GM21737 (cell line): ENCODE data around the gene G6PC3.
A peak's percentile ranks its signal among the peaks of the same experiment; 100 is the strongest.
"Not testable (repeated sequence)": the region's sequence is repeated elsewhere in the genome, so short reads cannot be mapped to it uniquely, and the experiment has no call there.

Experiments
- ATAC-seq: cut with Tn5 transposase; IDR thresholded peaks from one replicate; pipeline ENCODE4 v1.9.1; 2021; ENCODE audit warnings: mild to moderate bottlenecking, moderate library complexity; ENCODE audit not compliant: unreplicated experiment

Gene G6PC3

GRCh38 chr17:44105941-44106340 is 35.4 kb downstream of the G6PC3 start:
- ATAC-seq, result no peak

- ATAC-seq, result no peak
These were observed 36.3 kb downstream of the G6PC3 start for GRCh38 chr17:44106801-44107200.

- no peak for ATAC-seq
These were observed 38.1 kb downstream of the G6PC3 start for GRCh38 chr17:44108440-44109311.

GRCh38 chr17:44109312-44109630 is 38.7 kb downstream of the G6PC3 start:
- ATAC-seq, result no peak

- ATAC-seq, result no peak
These were observed 39.6 kb downstream of the G6PC3 start for GRCh38 chr17:44110011-44110686.

- peak; percentile 66 for ATAC-seq
These were observed 40.5 kb downstream of the G6PC3 start for GRCh38 chr17:44110823-44111633.

- no peak for ATAC-seq
These were observed 41.2 kb downstream of the G6PC3 start for GRCh38 chr17:44111777-44112176.

GRCh38 chr17:44112284-44113280 is 42.0 kb downstream of the G6PC3 start:
- ATAC-seq, result no peak

- ATAC-seq, result no peak
These were observed 42.8 kb downstream of the G6PC3 start for GRCh38 chr17:44113382-44113781.

- ATAC-seq, result no peak
These were observed 43.6 kb downstream of the G6PC3 start for GRCh38 chr17:44113868-44114840.

- ATAC-seq, result no peak
These were observed 45.3 kb downstream of the G6PC3 start for GRCh38 chr17:44115585-44116415.

- no peak for ATAC-seq
These were observed 46.8 kb downstream of the G6PC3 start for GRCh38 chr17:44117351-44117750.

- ATAC-seq, result no peak
These were observed 48.0 kb downstream of the G6PC3 start for GRCh38 chr17:44118427-44119050.

- no peak for ATAC-seq
These were observed 48.5 kb downstream of the G6PC3 start for GRCh38 chr17:44119062-44119461.

- no peak for ATAC-seq
These were observed 49.3 kb downstream of the G6PC3 start for GRCh38 chr17:44119798-44120197.

- not testable (repeated sequence) for ATAC-seq
These were observed 49.7 kb downstream of the G6PC3 start for GRCh38 chr17:44120281-44120680.

GRCh38 chr17:44120851-44121605 is 50.5 kb downstream of the G6PC3 start:
- no peak for ATAC-seq
